NT2/D1 (cell line): ENCODE measurements around the gene NFIL3.

ENCODE experiments used
- YY1 ChIP-seq: IDR thresholded peaks from 2 replicates; pipeline ENCODE4 v1.6.1; 2011; ENCODE audit not compliant: insufficient read length, insufficient read depth
- ZNF274 ChIP-seq: IDR thresholded peaks from 2 replicates; pipeline ENCODE4 v1.6.1; 2011; ENCODE audit warnings: mild to moderate bottlenecking, low read depth, low read length

DNA sequence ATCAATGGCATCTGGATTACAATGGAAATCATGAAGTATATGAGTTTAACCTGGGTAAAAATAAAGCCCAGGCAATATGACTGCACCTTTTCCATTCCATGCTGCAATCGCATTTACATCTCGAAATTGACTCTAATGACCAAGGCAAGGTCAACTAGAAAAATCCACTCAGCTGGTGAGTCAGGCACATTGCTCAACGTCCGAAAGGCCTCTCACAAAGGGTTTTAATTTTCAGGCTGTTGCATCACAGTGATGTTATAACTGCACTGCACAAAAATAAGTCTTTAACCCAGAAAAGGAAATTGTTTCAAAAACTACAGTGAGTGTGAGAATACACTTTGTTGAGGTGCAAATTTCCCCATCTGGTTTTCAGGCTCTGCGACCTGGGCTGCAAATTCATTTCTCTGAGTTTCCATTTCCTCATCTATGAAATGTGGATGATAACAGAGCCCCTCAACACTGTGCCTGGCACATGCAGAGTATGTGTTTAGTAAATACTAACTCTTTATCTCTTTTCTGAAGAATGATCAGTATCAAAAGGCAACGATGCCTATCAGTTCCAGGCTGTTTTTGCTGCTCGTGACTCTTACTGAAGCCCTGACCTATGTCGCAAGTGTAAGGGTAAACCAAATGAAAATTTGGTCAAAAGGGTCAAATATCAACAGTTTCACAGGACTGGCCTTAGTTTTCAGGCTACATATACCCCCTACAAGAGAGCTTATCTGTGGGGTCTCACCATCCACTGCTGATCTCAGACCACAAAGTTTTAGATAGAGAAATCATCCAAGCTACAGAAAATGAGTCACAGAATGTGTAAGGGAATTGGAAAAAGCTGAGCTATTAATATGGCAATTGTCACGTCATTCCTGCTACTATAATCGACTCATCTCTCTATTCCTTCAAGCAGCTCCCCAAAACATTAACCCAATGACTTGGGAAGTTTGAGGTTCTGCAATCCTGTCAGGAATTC, 4.1 kb downstream of the NFIL3 start:
- no peak for TF ChIP-seq YY1
- no peak for TF ChIP-seq ZNF274
